ENCODE data around the gene PTCD1. TPM values are rescaled to one million over a fixed set of nuclear protein-coding genes. Genes with fewer than 3 reads are reported as not detected.
"Not testable (repeated sequence)": the region's sequence is repeated elsewhere in the genome, so short reads cannot be mapped to it uniquely, and the experiment has no call there.

PTCD1 gene
- total and polyA plus RNA-seq, 9 of the 15 experiments (the other 6 are each of a cell fraction or from before 2014, with no cell fraction given), result 0.46 to 17.1 (median 6.2) TPM

DNA sequence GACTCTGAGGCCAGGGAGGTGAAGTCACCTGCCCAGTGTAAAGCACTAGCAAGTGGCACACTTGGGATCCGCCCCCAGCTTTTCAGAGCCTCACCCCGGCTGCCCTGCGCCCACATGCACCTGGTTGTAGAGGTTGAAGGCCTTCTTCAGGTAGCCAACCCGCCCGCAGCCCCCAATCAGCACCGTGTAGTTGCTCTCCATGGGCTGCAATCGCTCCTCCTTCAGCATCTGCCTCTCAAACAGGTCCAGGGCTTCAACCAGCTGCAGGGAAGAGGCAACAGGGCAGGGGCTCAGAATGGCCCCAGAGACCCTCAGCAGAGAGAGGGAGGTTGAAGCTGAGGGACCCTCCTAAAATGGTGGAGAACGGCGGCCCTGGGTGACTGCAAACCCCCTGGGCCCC is 5.4 kb downstream of the PTCD1 start:
- peaks cover 17% of the 10 kb centered on the region for H3K79me2 ChIP-seq (ENCODE audit: control insufficient read depth, insufficient read depth, low read length)
- H3K4me1 ChIP-seq (replicated peaks in 1 of 2; ENCODE audit: control insufficient read depth in 2 of 2, insufficient read depth in 2 of 2, low read length in 2 of 2), result peaks cover 6 to 21% of the 10 kb centered on the region in 2 experiments; a peak in 3 of 5 replicates
- CTCF ChIA-PET (ENCODE audit: low intra/inter-chr PET ratio), result no interaction called here
- H3K27ac ChIP-seq (ENCODE audit: extremely low read depth, low read depth, low read length), result no peak overlapping the region
- no peak for FAIRE-seq
- TF ChIP-seq, protein P1, sequence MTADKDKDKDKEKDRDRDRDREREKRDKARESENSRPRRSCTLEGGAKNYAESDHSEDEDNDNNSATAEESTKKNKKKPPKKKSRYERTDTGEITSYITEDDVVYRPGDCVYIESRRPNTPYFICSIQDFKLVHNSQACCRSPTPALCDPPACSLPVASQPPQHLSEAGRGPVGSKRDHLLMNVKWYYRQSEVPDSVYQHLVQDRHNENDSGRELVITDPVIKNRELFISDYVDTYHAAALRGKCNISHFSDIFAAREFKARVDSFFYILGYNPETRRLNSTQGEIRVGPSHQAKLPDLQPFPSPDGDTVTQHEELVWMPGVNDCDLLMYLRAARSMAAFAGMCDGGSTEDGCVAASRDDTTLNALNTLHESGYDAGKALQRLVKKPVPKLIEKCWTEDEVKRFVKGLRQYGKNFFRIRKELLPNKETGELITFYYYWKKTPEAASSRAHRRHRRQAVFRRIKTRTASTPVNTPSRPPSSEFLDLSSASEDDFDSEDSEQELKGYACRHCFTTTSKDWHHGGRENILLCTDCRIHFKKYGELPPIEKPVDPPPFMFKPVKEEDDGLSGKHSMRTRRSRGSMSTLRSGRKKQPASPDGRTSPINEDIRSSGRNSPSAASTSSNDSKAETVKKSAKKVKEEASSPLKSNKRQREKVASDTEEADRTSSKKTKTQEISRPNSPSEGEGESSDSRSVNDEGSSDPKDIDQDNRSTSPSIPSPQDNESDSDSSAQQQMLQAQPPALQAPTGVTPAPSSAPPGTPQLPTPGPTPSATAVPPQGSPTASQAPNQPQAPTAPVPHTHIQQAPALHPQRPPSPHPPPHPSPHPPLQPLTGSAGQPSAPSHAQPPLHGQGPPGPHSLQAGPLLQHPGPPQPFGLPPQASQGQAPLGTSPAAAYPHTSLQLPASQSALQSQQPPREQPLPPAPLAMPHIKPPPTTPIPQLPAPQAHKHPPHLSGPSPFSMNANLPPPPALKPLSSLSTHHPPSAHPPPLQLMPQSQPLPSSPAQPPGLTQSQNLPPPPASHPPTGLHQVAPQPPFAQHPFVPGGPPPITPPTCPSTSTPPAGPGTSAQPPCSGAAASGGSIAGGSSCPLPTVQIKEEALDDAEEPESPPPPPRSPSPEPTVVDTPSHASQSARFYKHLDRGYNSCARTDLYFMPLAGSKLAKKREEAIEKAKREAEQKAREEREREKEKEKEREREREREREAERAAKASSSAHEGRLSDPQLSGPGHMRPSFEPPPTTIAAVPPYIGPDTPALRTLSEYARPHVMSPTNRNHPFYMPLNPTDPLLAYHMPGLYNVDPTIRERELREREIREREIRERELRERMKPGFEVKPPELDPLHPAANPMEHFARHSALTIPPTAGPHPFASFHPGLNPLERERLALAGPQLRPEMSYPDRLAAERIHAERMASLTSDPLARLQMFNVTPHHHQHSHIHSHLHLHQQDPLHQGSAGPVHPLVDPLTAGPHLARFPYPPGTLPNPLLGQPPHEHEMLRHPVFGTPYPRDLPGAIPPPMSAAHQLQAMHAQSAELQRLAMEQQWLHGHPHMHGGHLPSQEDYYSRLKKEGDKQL (CRISPR knock-in tag; IDR thresholded peaks at IDR 0.05; ENCODE audit: borderline replicate concordance), result no peak
- TF ChIP-seq ZFP1 (CRISPR knock-in tag; IDR thresholded peaks at IDR 0.05) (no peak), ZNF696 (CRISPR knock-in tag; conservative IDR thresholded peaks at IDR 0.05) (no peak), ZKSCAN3 (CRISPR knock-in tag; IDR thresholded peaks at IDR 0.05) (no peak), MCM2 (IDR thresholded peaks at IDR 0.05; ENCODE audit: low read depth) (no peak), ZNF121 (CRISPR knock-in tag; conservative IDR thresholded peaks at IDR 0.05) (no peak), HNRNPLL (IDR thresholded peaks at IDR 0.05; ENCODE audit: low read depth, low read length, poor library complexity, severe bottlenecking) (no peak)
- 88% methylated on average over 9 of the region's 9 CpGs for WGBS (ENCODE audit: insufficient coverage, low coverage, missing lambda C conversion rate)
- no peaks in the 10 kb centered on the region for H3K9me3 ChIP-seq (replicated peaks; ENCODE audit: control insufficient read depth, insufficient read depth, low read depth, low read length)
- POLR2A ChIA-PET, result interaction anchor here (0.6 to 1.0 kb wide), 4 partner anchors 8 to 73 kb away, joined by 3 read pairs; partner anchors contain the start of gene ZNF394
- H4K20me1 ChIP-seq (replicated peaks; ENCODE audit: control insufficient read depth, insufficient read depth, low read length), result no peaks in the 10 kb centered on the region
- intact Hi-C loops (cut with micrococcal nuclease), result no loop called here
- H3K9me1 ChIP-seq (ENCODE audit: control insufficient read depth, insufficient read depth, low read length), result no peaks in the 10 kb centered on the region
- no peak overlapping the region for H3K4me3 ChIP-seq
- H2AFZ ChIP-seq (ENCODE audit: low read depth, low read length), result no peak overlapping the region
- no TSS peak for BruUV-seq (replicated peaks)
- H3K27me3 ChIP-seq (ENCODE audit: control insufficient read depth in 2 of 2, insufficient read depth in 2 of 2, low read length in 2 of 2), result no peaks in the 10 kb centered on the region
- H3K36me3 ChIP-seq (ENCODE audit: control insufficient read depth, insufficient read depth, low read length), result peaks cover 71% of the 10 kb centered on the region; the same call in 2 of the 3 replicates
- no peak overlapping the region for H3K4me2 ChIP-seq (ENCODE audit: insufficient read depth, low read length)
- in situ Hi-C loops (cut with MboI), result no loop called here
- peak overlapping the region in 1 of 2 experiments; percentile 65; a peak in 1 of 4 replicates for H3K9ac ChIP-seq (ENCODE audit: insufficient read depth in 1 of 2, low read depth in 2 of 2, low read length in 2 of 2)
- ATAC-seq, result no peak
- no peak for DNase-seq (ENCODE audit: extremely low read depth in 1 of 4, low spot score in 3 of 4)

- H3K27ac ChIP-seq (ENCODE audit: extremely low read depth, low read depth, low read length); H3K4me2 ChIP-seq (ENCODE audit: insufficient read depth, low read length); CTCF ChIA-PET (ENCODE audit: low intra/inter-chr PET ratio); FAIRE-seq; in situ Hi-C loops (cut with MboI); ATAC-seq; H2AFZ ChIP-seq (ENCODE audit: low read depth, low read length); intact Hi-C loops (cut with micrococcal nuclease); H3K9me3 ChIP-seq (replicated peaks; ENCODE audit: control insufficient read depth, insufficient read depth, low read depth, low read length); H3K9me1 ChIP-seq (ENCODE audit: control insufficient read depth, insufficient read depth, low read length); H3K4me3 ChIP-seq; H3K9ac ChIP-seq (ENCODE audit: insufficient read depth in 1 of 2, low read depth in 2 of 2, low read length in 2 of 2); H3K79me2 ChIP-seq (ENCODE audit: control insufficient read depth, insufficient read depth, low read length); BruUV-seq (replicated peaks); DNase-seq (ENCODE audit: extremely low read depth in 1 of 4, low spot score in 3 of 4); H4K20me1 ChIP-seq (replicated peaks; ENCODE audit: control insufficient read depth, insufficient read depth, low read length); H3K27me3 ChIP-seq (ENCODE audit: control insufficient read depth in 2 of 2, insufficient read depth in 2 of 2, low read length in 2 of 2): not testable (repeated sequence)
- Histone ChIP-seq H3K36me3 (ENCODE audit: control insufficient read depth, insufficient read depth, low read length) (peaks cover 72% of the 10 kb centered on the region; the same call in 2 of the 3 replicates), H3K4me1 (replicated peaks in 1 of 2; ENCODE audit: control insufficient read depth in 2 of 2, insufficient read depth in 2 of 2, low read length in 2 of 2) (peaks cover 0 to 13% of the 10 kb centered on the region in 2 experiments; a peak in 2 of 5 replicates)
- WGBS (ENCODE audit: insufficient coverage, low coverage, missing lambda C conversion rate), result 68% methylated on average over 12 of the region's 13 CpGs
- POLR2A ChIA-PET, result interaction anchor here (0.7 kb wide), 1 partner anchor 16 kb away, joined by 3 read pairs; no protein-coding TSS in a partner anchor
These were observed 6.7 kb downstream of the PTCD1 start for GRCh38 chr7:99431756-99432540.
